Muscle layer of duodenum (tissue), 2 donors: ENCODE results near the gene NPB.

Experiments
- H3K27ac ChIP-seq: one replicate; pipeline ENCODE4 v1.7.0; 2013; ENCODE audit warnings: mild to moderate bottlenecking, low read length
- H3K27me3 ChIP-seq: one replicate; pipeline ENCODE4 v1.7.0; 2013; ENCODE audit warnings: low read depth, mild to moderate bottlenecking, control low read depth, low read length
- H3K36me3 ChIP-seq, 2 donors: one replicate each; pipeline ENCODE4 v1.7.0; 2013; ENCODE audit warnings: low read length in 2 of 2, control low read depth in 1 of 2, mild to moderate bottlenecking in 1 of 2; ENCODE audit not compliant: insufficient read depth in 2 of 2, control insufficient read depth in 1 of 2
- H3K4me1 ChIP-seq, 2 donors: one replicate each; pipeline ENCODE4 v1.7.0; 2013; ENCODE audit warnings: low read length in 2 of 2, mild to moderate bottlenecking in 2 of 2, control low read depth in 1 of 2, moderate library complexity in 1 of 2; ENCODE audit not compliant: insufficient read depth in 2 of 2, control insufficient read depth in 1 of 2
- H3K4me3 ChIP-seq, 2 donors: one replicate each; pipeline ENCODE4 v1.7.0; 2013; ENCODE audit warnings: low read length in 2 of 2, low read depth in 1 of 2, mild to moderate bottlenecking in 1 of 2
- H3K9me3 ChIP-seq, 2 donors: one replicate each; pipeline ENCODE4 v1.7.0; 2013; ENCODE audit warnings: low read length in 2 of 2, control low read depth in 1 of 2, mild to moderate bottlenecking in 1 of 2; ENCODE audit not compliant: control insufficient read depth in 1 of 2
- donor health status: healthy.

NPB gene

DNA sequence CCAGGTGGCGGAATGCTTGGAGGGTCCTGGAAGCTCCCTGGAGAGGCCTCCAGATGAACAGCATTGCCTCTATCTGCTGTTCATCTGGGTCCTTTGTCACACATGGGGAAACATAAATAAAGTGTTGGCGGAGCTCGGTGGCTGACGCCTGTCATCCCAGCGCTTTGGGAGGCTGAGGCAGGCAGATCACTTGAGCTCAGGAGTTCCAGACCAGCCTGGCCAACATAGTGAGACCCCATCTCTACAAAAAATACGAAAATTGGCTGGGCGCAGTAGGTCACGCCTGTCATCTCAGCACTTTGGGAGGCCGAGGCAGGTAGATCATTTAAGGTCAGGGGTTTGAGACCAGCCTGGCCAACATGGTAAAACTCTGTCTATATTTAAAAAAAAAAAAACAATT is 42.8 kb downstream of the NPB start:
- H3K4me3 ChIP-seq = no peak overlapping the region
- no peak overlapping the region for H3K27ac ChIP-seq
- no peaks in the 10 kb centered on the region for H3K27me3 ChIP-seq
- H3K9me3 ChIP-seq = no peaks in the 10 kb centered on the region
- H3K4me1 ChIP-seq = peaks cover 0 to 12% of the 10 kb centered on the region in 2 donors
- H3K36me3 ChIP-seq = no peaks in the 10 kb centered on the region

DNA sequence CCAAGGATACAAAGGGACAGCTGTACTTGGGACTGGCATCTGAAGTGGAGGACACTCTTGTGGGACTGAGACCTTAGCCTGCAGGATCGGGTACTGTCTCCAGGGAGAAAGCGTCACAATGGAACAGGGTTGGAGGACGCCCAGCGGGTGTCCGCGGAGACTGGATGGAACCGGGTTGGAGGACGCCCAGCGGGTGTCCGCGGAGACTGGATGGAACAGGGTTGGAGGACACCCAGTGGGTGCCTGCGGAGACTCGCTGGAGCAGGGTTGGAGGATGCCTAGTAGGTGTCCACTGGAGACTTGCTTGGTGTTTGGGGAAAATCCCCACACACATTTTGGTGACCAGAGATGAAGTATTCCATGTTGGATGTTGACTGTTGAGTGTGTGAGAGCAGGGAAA is 45.2 kb downstream of the NPB start, which contains the start of gene MYADML2:
MYADML2 (minus strand) TSS at position 45 of the 400 bp plus-strand sequence. CDS start 5,492 bp downstream, outside the sequence.
- Histone ChIP-seq H3K4me3 (no peak within 1 kb of the TSS), H3K9me3 (no peaks in the 10 kb centered on the region), H3K27me3 (no peaks in the 10 kb centered on the region), H3K4me1 (no peaks in the 10 kb centered on the region), H3K27ac (no peak within 1 kb of the TSS), H3K36me3 (no peaks in the 10 kb centered on the region)

DNA sequence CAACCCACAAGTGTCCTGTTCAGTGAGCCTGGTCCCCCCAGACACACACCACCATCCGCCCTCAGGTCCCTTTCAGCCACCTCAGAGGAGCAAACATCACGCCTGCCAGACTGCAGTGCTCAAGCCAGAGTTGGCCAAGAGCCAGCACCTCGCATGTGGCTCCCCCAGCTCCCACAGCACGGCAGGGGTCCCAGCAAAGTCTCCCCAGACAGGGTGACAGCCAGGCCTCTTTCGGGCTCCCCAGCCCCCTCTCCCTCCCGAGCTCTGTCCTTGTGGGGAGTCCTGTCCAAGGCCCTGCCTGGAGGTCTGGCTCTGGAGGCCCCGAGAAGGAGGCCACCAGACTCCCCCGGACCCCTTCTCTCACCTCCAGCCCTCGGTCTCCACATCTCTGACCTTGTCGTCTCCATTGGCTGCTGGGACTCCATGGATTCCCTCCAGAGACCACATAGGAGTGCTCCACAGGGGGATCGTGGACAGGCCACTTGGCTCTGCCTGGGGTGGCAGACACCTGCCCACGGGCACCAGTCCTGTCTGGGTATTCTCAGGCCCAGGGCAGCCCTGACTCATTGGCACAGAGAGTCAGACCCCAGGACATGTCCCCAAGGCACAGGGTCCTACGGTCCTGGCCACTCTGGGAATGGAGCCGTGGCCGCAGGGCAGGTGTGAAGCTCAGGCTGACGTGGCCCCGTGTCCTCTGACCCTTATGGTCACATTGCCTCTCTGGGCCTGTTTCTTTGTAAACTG is 46.8 kb downstream of the NPB start:
- no peak overlapping the region for H3K4me3 ChIP-seq
- H3K4me1 ChIP-seq = no peaks in the 10 kb centered on the region
- no peak overlapping the region for H3K27ac ChIP-seq
- H3K9me3 ChIP-seq = no peaks in the 10 kb centered on the region
- H3K36me3 ChIP-seq = no peaks in the 10 kb centered on the region
- no peaks in the 10 kb centered on the region for H3K27me3 ChIP-seq

DNA sequence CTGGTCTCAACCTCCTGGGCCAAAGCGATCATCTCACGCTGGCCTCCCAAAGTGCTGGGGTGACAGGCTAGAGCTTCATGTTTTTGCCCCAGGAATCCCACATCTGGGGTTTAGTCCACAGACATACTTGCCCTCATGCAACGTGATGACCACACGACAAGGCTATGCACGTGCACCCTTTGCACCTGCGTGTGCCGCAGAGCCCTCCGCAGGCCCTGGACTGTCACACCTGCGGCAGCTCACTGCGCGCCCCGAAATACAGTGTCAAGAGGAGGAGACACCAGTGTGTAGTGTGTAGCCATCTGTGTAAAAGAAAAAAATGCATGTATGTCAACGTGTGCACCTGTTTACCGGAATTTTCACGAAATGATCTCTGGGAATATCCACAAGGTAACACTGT is 48.5 kb downstream of the NPB start:
- no peaks in the 10 kb centered on the region for H3K9me3 ChIP-seq
- no peaks in the 10 kb centered on the region for H3K36me3 ChIP-seq
- no peak overlapping the region for H3K4me3 ChIP-seq
- no peaks in the 10 kb centered on the region for H3K4me1 ChIP-seq
- no peaks in the 10 kb centered on the region for H3K27me3 ChIP-seq
- no peak overlapping the region for H3K27ac ChIP-seq

DNA sequence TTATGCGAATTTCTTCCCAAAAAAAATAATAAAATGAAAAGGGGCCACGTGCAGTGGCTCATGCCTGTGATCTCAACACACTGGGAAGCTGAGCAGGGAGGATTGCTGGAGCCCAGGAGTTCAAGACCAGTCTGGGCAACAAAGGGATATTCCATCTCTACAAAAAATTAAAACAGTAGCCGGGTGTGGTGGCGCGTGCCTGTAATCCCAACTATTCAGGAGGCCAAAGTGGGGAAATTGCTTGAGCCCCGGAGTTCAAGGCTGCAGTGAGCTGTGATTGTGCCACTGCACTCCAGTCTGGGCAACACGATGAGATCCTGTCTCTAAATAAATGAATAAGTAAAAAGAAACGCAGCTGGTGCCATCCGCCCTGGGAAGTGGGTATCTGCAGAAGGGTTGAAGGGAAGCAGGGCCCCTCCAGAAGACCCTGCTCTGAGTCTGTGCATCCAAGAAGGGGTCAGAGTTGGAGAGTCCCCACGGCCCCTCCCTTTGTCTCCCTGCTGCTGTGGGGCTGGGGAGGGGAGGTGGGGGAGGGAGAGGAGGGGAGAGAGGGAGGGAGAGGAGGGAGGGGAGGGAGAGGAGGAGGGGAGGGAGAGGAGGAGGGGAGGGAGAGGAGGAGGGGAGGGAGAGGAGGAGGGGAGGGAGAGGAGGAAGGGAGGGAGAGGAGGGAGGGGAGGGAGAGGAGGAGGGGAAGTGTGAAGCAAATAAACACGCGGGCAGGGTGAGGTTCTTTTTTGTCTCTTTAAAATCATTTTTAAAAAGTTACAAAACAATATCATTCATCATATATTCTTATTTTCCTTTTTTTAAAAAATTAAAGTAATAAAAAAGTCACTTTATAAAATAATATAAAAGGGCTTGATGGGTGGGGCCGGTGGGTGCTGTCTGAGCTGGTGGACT is 50.0 kb downstream of the NPB start:
- H3K9me3 ChIP-seq = no peaks in the 10 kb centered on the region
- no peaks in the 10 kb centered on the region for H3K27me3 ChIP-seq
- no peak overlapping the region for H3K4me3 ChIP-seq
- no peaks in the 10 kb centered on the region for H3K36me3 ChIP-seq
- H3K27ac ChIP-seq = no peak overlapping the region
- H3K4me1 ChIP-seq = no peaks in the 10 kb centered on the region
